SIG-M5 (cell line): ENCODE data around the gene LHX4.

ENCODE experiments used
- DNase-seq: peaks from one replicate; lab custom pipeline; 2025; lab: John Stamatoyannopoulos, UW

Gene LHX4

DNA sequence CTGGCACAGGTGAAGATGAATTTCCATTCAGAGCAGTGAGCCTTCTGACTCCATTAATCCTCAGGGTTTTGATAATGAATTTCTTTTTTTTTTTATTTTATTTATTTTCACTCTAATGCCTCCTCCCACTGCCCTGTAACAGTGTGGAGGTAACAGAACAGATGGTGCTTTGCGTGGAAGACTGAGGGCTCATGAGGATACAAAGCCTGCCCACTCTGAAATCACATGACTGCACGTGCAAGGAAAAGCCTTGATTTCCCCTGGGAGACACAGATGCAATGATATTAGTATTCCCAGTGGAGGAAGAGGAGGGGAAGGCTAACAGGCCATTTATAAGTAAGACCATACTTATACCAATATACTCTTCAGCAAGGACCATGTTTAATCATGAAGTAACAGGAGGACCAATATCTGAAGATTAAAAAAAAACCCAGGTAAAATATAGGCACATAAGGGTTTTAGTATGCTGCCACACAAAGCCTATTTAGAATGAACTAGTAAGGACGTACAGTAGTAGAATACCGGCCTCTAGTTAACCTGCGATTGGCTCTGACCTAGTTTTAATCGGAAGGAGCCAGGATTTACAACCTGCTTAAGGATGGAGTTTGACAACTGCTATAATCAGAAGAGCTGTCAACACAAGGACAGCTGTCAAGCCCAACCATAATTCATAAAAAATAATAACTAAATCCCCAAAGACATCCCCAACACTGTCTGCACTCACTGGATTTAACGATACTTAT, 69.6 kb downstream of the LHX4 start:
- no peak for DNase-seq

- DNase-seq, result no peak
These were observed 71.2 kb downstream of the LHX4 start for GRCh38 chr1:180301135-180301742.

- no peak for DNase-seq
These were observed 79.3 kb downstream of the LHX4 start for GRCh38 chr1:180309338-180309737.

DNA sequence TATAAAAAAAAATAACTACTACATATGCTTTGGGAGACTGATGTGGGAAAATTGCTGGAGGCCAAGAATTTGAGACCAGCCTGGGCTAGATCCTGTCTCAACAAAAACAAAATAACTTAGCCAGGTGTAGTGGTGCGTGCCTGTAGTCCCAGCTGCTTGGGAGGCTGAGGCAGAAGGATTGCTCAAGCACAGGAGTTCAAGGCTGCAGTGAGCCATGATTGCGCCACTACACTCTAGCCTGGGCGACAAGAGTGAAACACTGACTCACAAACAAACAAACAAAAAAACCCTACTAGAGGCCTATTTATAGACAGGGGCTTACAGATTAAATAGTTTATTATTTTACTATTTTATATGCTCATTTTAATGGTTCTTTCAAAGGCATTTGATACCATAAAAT, 80.0 kb downstream of the LHX4 start:
- DNase-seq, result no peak

- no peak for DNase-seq
These were observed 81.1 kb downstream of the LHX4 start for GRCh38 chr1:180311011-180311730.

- no peak for DNase-seq
These were observed 82.9 kb downstream of the LHX4 start for GRCh38 chr1:180312926-180313325.

- no peak for DNase-seq
These were observed 97.0 kb downstream of the LHX4 start for GRCh38 chr1:180327089-180327488.
